Stimulated activated CD4-positive, alpha-beta T cell treated with anti-CD3 and anti-CD28 coated beads, TNF-alpha, amount 100 ng/mL, for 4 hours (primary cell): ENCODE data around the gene TCF4.
A peak's percentile ranks its signal among the peaks of the same experiment; 100 is the strongest.

ENCODE experiments used
- DNase-seq, 3 experiments: peaks; one replicate each; pipeline ENCODE4 v3.0.0-alpha.2; 2020; ENCODE audit warnings: low read depth in 3 of 3

Gene TCF4

GRCh38 chr18:55439056-55439455 lies 148.9 kb downstream of the TCF4 start:
- DNase-seq = no peak

DNA sequence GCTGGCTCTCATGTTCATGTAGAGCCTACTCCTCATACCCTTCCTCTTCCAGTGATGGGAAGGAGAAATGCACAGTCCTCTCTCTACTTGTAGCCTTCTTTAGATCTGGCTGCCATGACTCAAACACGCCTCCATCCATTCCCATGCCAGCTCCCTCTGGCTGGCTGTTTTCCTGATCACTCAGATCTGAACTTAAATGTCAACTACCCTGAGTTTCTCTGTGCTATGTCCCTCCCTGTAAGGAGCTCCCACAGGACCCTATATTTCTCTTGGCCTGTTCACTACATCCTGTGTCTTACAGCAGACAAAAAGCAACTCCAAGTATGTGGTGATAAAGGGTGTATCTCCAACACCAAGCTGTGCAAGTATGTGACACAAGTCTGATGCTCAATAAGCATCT lies 152.4 kb downstream of the TCF4 start:
- no peak for DNase-seq

DNA sequence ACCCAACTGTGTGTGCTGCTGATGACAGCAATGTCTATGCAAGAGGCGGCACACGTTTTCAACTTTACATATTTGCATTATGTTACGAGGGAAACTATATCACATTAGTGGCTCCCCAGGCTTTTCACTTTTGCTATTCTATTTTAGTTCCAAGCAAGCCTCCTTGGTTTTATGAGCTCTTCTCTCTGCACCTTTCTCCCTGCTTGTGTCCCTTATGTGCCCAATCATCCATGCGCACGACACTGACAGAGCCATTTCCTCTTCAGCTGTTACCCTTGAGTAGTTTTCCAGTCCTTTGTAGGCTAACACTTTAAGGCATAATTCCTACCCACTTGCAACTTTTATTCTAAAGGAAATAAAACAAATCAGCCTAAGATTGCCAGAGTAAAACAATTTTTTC lies 154.3 kb downstream of the TCF4 start:
- no peak for DNase-seq

DNA sequence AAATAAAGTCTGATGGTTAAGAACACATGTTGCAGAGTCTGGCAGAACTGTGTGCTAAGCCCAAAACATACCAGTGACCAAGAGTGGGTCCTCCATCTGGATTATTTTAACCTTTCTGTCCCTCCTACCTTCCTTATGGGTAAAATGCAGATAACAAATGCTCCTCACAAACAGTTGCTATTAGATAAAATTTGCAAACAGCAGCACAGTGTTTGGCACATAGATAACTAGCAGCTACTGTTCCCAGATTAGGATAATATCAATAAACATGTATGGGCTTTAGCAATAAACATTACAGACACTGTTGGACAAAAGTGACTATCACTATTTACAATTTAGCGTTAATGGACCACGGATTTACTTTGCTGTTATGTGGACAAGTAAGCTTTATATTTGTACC lies 154.9 kb downstream of the TCF4 start:
- DNase-seq = no peak

- no peak for DNase-seq
Measured at GRCh38 chr18:55432307-55433040, 155.5 kb downstream of the TCF4 start.

GRCh38 chr18:55430026-55430425 lies 158.0 kb downstream of the TCF4 start:
- no peak for DNase-seq

GRCh38 chr18:55427951-55428350 lies 160.0 kb downstream of the TCF4 start:
- no peak for DNase-seq

DNA sequence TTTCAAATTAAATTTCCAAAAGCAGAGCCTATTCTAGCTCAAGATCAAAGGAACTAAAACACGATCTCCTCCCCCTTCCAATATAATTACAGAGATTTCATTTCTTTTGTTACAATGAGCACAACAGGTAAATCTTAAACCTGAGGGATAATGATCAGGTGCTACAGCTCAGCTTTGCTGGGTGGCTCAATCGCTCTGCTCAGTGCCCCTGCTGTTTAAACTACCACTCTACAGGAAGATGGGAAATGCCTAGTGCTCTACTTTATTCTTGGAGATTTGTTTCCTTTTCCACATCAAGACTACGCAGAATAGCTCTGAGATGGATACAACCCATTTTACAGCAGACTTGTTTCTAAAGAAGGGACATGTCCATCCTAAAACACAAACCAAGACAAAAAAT lies 162.3 kb downstream of the TCF4 start:
- no peak for DNase-seq

DNA sequence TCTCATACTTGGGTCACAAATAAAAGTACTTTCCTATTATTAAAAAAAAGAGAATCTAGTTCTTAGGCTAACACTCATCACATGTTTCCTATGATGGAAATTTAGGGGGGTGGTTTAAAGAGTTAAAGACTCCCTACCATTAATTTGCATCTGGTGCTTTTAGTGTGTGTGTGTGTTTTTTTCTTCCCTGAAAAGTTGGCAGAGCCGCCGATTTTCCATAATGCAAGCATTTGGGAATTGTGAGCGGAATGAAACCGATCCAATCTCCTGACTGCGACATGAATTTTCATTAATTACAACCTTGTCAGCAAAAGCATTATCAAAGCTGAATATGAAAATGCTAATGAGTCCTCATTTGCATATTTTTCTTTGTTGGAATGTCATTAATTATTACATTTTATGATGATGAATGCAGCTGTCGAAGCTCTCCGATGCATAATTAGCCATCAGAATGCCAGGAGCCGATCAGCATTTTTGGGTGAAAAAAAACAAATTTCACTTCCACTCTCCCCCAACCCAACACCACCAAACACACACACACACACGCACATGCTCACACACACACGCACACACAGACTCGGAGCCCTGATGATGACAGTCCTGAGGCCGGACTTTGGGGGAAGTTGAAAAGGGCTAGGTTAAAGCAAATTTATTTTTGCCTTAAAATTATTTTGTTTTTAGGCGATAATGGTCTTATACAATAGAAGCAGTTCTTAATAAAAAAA lies 165.4 kb downstream of the TCF4 start:
- no peak for DNase-seq

DNA sequence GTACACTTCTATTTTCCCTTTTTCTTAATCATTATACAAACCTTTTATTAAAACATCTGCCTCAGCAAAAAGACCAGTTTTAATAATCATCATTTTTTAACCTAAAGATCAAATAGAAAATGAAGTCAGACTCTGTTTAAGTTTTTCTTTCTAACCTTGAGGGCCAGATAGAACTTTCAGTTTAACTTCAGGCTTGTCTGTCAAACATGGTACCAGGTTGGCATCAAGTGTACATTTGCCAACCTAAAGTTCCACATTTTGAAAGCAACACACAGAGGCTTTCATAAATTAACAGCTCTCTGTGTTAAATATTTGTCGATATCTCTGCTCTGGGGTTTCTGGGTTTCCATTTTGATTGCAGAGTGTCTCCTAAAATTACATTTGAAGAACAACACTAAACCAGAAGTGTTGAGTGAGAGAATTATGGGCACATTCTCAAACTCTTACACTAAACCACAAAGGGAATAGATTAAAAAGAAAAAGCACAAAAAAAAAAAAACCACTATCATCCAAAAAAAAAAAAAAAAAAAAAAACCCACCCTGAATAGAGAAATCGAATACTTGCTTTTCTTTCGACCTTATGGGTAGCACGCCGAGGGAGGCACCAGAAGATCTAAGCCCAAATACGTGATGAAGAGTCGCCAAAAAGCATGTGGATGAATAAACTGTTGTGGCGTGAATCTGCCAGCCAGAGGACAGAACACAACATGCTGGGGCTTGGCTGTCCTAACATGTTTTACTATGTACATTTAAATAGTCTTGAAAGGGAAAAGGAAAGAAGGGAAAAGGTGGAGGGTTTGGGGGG lies 166.2 kb downstream of the TCF4 start:
- no peak for DNase-seq

DNA sequence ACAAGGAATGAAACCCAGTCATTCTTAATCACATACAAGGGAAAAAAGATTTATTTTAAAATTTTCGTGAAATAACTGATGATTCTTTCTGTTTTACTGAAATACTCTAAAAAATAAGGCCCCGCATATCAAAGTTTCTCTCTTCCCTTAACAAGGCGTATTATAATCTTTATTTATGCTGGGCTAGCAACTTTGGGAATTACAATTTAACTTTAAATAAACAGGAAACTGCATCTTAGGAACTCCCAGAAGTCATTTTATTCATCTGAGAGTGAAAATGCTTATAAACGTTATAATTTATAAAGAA lies 166.7 kb downstream of the TCF4 start:
- DNase-seq = no peak

DNA sequence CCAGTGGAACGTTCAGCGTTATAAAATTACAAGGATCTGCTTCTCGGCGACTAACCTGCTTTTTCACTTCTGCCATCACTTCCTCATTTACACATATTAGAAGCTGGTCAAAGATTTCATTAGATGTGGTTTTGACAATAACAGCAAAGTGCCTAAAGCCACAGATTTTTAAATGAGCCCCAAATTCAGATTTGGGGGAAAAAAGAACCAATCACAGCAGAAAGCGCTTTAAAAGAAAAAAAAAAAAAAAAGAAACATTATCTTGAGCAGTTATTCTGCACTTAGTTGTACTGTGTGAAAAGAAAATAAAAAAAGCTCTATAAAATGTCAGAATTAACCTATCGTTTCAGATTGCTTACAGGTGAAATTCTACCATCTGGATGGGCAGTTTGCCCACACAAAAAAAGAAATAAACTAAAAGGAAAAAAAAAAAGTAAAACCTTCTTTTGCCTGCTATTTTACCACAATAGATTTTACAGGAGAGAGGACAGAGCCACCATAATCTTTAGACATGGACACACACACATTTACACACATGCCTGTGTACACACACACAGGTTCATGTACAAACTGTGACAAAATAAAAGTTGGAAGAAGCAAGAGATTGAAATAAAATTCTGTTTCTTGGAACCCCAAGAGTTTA lies 167.2 kb downstream of the TCF4 start:
- DNase-seq = no peak

- no peak for DNase-seq
Measured at GRCh38 chr18:55419947-55420664, 167.9 kb downstream of the TCF4 start.

DNA sequence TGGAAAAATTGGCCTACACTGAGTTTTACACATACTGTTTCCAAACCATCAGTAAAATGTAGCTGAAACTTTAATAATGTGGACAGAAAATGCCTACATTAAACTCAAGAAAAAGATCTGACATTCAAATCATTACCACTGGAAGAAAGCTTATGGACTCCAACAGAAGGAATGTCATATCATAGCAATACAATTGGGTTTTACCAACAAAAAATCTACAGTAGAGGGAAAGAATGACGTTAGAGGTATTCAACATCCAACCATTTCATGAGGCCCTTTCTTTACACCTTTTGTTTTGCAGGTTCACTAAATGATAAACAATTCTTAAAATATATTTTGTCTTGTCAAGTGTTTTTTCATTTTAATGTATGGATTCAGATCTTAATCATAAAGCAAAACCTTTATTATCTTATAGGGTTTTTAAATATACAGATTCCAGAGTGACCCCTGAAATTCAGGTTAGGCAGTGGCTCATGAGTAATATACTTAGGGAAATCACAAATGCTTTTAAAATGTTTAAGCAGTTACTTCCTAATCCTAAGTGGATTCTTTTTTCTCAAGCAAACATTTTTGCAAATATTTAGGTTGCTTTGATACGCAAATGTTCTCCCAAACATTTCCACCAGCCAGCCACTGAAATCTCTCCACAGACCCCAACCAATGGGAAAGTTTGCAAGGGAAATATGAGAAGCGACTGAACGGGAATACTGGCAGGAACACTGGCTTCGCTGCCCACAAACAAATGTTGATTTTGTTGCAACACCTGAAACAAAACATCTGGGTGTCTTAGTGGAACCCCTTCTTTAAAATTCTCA lies 168.7 kb downstream of the TCF4 start:
- no peak for DNase-seq

GRCh38 chr18:55418439-55418838 lies 169.6 kb downstream of the TCF4 start:
- no peak for DNase-seq

- DNase-seq = no peak
Measured at GRCh38 chr18:55416791-55417190, 171.2 kb downstream of the TCF4 start.

- DNase-seq = peak; percentile 31 to 43 (median 35)
Measured at GRCh38 chr18:55415258-55415871, 172.6 kb downstream of the TCF4 start.

- no peak for DNase-seq
Measured at GRCh38 chr18:55414475-55414874, 173.5 kb downstream of the TCF4 start.

DNA sequence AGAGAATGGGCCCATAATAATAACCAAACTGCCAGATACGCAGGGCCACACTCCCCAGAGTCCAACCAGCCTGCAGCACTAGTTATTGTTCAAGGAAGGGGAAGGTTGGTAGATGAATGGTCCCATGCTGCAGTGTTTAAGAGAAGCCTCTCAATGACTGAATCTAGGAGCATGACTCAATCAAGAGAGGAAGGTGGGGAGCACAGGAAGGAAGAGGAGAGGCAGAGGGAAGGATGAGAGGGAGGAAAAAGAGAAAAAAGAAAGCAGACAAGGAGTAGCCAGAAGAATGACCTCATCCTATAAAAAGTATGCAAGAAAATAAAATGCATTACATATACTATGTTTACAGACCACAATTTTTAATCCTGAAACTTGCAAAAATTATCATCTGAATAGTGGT lies 174.5 kb downstream of the TCF4 start:
- DNase-seq = no peak

DNA sequence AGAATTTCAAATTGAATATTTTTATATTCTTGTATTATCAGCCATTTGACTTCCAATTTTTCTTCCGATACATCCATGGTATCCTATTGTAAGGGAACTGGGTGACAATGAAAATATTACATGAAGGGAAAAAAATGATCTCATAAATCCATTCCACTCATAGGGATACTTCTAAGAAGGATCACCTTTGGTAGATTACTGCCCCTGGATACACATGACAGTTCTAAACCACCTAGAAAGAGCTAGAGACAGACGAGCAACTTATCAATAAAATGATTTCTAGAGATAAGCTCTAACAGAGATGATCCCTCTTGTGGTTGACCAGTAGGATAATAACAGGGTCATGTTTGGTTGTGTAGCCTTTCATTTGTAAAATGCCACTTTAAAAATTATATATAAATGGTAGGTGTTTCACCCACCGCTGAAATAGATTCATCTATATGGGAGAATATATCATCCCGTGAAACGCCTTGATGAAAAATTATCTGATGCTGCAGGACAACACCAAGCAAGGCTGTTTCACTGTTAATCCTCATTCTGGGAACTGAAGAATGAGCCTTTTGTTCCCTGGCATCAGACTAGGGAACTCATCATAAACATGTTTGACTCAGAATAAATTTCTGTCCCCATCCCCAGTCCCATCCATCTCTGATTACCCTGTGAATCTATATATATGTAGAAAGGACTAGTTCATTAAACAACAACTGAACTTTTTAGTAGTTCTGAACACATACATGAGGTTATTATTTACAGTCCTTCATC lies 180.0 kb downstream of the TCF4 start:
- no peak for DNase-seq
